HEK293 (cell line): ENCODE measurements around the gene COMMD6.

Source experiments
- CTCF ChIA-PET: fragments of 350-600 bp; formaldehyde crosslinking; extraction: SDS; loops from one replicate; lab custom pipeline; 2021; ENCODE audit warnings: antibody characterized with exemption; lab: Yijun Ruan, JAX
- POLR2A ChIA-PET: fragments of 300-600 bp; formaldehyde crosslinking; extraction: SDS; loops from one replicate; lab custom pipeline; 2020; ENCODE audit warnings: antibody characterized with exemption, inconsistent platforms; lab: Yijun Ruan, JAX
- H3K27ac ChIP-seq: fragments of 200-500 bp; sonication (Bioruptor generic); 2 replicates; pipeline ENCODE4 v1.5.1; 2014; ENCODE audit warnings: low read depth, low read length, control low read depth, inconsistent platforms; ENCODE audit errors: extremely low read depth
- H3K36me3 ChIP-seq, 2 experiments: fragments of 200-500 bp in 1 of 2; sonication (Bioruptor generic) in 1 of 2; 1 replicate in 1 of 2; 2 replicates in 1 of 2; pipeline ENCODE4 v1.5.1; 2014 to 2017; ENCODE audit warnings: inconsistent platforms in 2 of 2, low read length in 2 of 2; ENCODE audit not compliant: control insufficient read depth in 2 of 2, insufficient read depth in 1 of 2
- H3K4me1 ChIP-seq: fragments of 200-500 bp; sonication (Bioruptor generic); 2 replicates; pipeline ENCODE4 v1.5.1; 2014; ENCODE audit warnings: mild to moderate bottlenecking, low read length, inconsistent platforms; ENCODE audit not compliant: control insufficient read depth, insufficient read depth
- H3K4me3 ChIP-seq: 2 replicates; pipeline ENCODE4 v1.5.1; 2011; ENCODE audit warnings: low read depth, mild to moderate bottlenecking, control low read depth, low read length, moderate library complexity
- H3K9me3 ChIP-seq: fragments of 200-500 bp; sonication (Bioruptor generic); 2 replicates; pipeline ENCODE4 v1.5.1; 2014; ENCODE audit warnings: low read depth, low read length, inconsistent platforms; ENCODE audit not compliant: control insufficient read depth, insufficient read depth
- BCL11A ChIP-seq: fragments of 450-650 bp; formaldehyde crosslinking; IDR thresholded peaks from 2 replicates; pipeline ENCODE4 v1.5.1; 2016; ENCODE audit warnings: low read depth, missing biosample characterization, missing genetic modification characterization
- CTCF ChIP-seq: fragments of 450-650 bp; formaldehyde crosslinking; IDR thresholded peaks from 2 replicates; pipeline ENCODE4 v1.5.1; 2016; ENCODE audit warnings: missing biosample characterization, missing genetic modification characterization
- PATZ1 ChIP-seq: fragments of 450-650 bp; formaldehyde crosslinking; IDR thresholded peaks from 2 replicates; pipeline ENCODE4 v1.5.1; 2016; ENCODE audit warnings: missing biosample characterization, missing genetic modification characterization
- SETDB1 ChIP-seq: IDR thresholded peaks from one replicate; pipeline ENCODE4 v1.6.1; 2017; ENCODE audit warnings: mild to moderate bottlenecking, low read length, moderate library complexity, mixed read lengths; ENCODE audit not compliant: insufficient read length
- SP7 ChIP-seq: fragments of 450-650 bp; formaldehyde crosslinking; IDR thresholded peaks from 2 replicates; pipeline ENCODE4 v1.5.1; 2016; ENCODE audit warnings: missing biosample characterization, missing genetic modification characterization
- ZBTB21 ChIP-seq: fragments of 450-650 bp; formaldehyde crosslinking; IDR thresholded peaks from 2 replicates; pipeline ENCODE4 v1.5.1; 2017; ENCODE audit warnings: missing biosample characterization, missing genetic modification characterization
- ZBTB48 ChIP-seq: fragments of 450-650 bp; formaldehyde crosslinking; IDR thresholded peaks from 2 replicates; pipeline ENCODE4 v1.5.1; 2016; ENCODE audit warnings: missing biosample characterization, missing genetic modification characterization
- ZBTB7A ChIP-seq: fragments of 450-650 bp; formaldehyde crosslinking; IDR thresholded peaks from 2 replicates; pipeline ENCODE4 v1.5.1; 2016; ENCODE audit warnings: low read depth, missing biosample characterization, missing genetic modification characterization
- ZNF138 ChIP-seq: fragments of 450-650 bp; formaldehyde crosslinking; IDR thresholded peaks from 2 replicates; pipeline ENCODE4 v1.5.1; 2016; ENCODE audit warnings: missing biosample characterization, missing genetic modification characterization, borderline replicate concordance
- ZNF350 ChIP-seq: fragments of 450-650 bp; formaldehyde crosslinking; IDR thresholded peaks from 2 replicates; pipeline ENCODE4 v1.5.0; 2017; ENCODE audit warnings: missing biosample characterization, mild to moderate bottlenecking, missing genetic modification characterization
- ZNF394 ChIP-seq: fragments of 450-650 bp; formaldehyde crosslinking; IDR thresholded peaks from 2 replicates; pipeline ENCODE4 v1.5.1; 2016; ENCODE audit warnings: missing biosample characterization, missing genetic modification characterization, mild to moderate bottlenecking, moderate library complexity, borderline replicate concordance
- ZNF423 ChIP-seq: fragments of 450-650 bp; formaldehyde crosslinking; IDR thresholded peaks from 2 replicates; pipeline ENCODE4 v1.5.1; 2016; ENCODE audit warnings: missing biosample characterization, missing genetic modification characterization
- ZNF629 ChIP-seq: fragments of 450-650 bp; formaldehyde crosslinking; IDR thresholded peaks from 2 replicates; pipeline ENCODE4 v1.5.1; 2017; ENCODE audit warnings: missing biosample characterization, missing genetic modification characterization
- ZNF664 ChIP-seq: fragments of 450-650 bp; formaldehyde crosslinking; IDR thresholded peaks from 2 replicates; pipeline ENCODE4 v1.5.1; 2016; ENCODE audit warnings: missing biosample characterization, missing genetic modification characterization
- ZNF791 ChIP-seq: fragments of 450-650 bp; formaldehyde crosslinking; IDR thresholded peaks from 2 replicates; pipeline ENCODE4 v1.5.1; 2016; ENCODE audit warnings: missing biosample characterization, missing genetic modification characterization
- ZNF792 ChIP-seq: fragments of 450-650 bp; formaldehyde crosslinking; IDR thresholded peaks from 2 replicates; pipeline ENCODE4 v1.5.1; 2016; ENCODE audit warnings: missing biosample characterization, missing genetic modification characterization
- ZXDB ChIP-seq: fragments of 450-650 bp; formaldehyde crosslinking; IDR thresholded peaks from 2 replicates; pipeline ENCODE4 v1.5.1; 2016; ENCODE audit warnings: missing biosample characterization, missing genetic modification characterization
- TF ChIP-seq, protein P1 (sequence below): fragments of 450-650 bp; formaldehyde crosslinking; IDR thresholded peaks from 2 replicates; pipeline ENCODE4 v1.5.1; 2017; ENCODE audit warnings: missing biosample characterization, missing genetic modification characterization
- TF ChIP-seq, protein P2 (sequence below): fragments of 450-650 bp; formaldehyde crosslinking; IDR thresholded peaks from 2 replicates; pipeline ENCODE4 v1.5.1; 2016; ENCODE audit warnings: missing biosample characterization, missing genetic modification characterization, borderline replicate concordance
- TF ChIP-seq, protein P3 (sequence below): fragments of 450-650 bp; formaldehyde crosslinking; IDR thresholded peaks from 2 replicates; pipeline ENCODE4 v1.5.1; 2017; ENCODE audit warnings: missing biosample characterization, missing genetic modification characterization
- TF ChIP-seq, protein P4 (sequence below): fragments of 450-650 bp; formaldehyde crosslinking; IDR thresholded peaks from 2 replicates; pipeline ENCODE4 v1.5.1; 2016; ENCODE audit warnings: missing biosample characterization, missing genetic modification characterization, borderline replicate concordance

The COMMD6 gene

DNA sequence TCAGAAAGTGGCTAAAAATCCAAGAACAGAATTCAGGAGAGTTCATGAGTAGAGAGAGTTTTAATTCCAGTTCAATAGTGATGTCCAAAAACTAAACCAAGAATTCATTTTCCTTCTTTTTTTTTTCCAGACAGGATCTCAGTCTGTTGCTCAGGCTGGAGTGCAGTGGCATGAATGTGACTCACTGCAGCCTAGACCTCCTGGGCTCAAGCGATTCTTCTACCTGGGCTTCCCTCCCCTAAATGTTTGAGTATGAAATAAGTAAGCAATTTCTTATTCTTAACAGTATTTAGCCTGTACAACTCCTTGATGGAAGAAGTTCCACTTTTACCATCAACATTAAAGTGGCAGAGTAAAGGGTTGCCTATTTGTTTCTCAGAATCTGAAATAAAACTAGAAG is 3.8 kb downstream of the COMMD6 start (continued):
- TF ChIP-seq ZNF664 (tag by site-specific recombination) (no peak), SETDB1 (no peak), ZNF791 (tag by site-specific recombination) (no peak), BCL11A (tag by site-specific recombination) (no peak), ZNF138 (tag by site-specific recombination) (no peak), ZNF423 (tag by site-specific recombination) (no peak), SP7 (no peak)
- TF ChIP-seq, protein P1, sequence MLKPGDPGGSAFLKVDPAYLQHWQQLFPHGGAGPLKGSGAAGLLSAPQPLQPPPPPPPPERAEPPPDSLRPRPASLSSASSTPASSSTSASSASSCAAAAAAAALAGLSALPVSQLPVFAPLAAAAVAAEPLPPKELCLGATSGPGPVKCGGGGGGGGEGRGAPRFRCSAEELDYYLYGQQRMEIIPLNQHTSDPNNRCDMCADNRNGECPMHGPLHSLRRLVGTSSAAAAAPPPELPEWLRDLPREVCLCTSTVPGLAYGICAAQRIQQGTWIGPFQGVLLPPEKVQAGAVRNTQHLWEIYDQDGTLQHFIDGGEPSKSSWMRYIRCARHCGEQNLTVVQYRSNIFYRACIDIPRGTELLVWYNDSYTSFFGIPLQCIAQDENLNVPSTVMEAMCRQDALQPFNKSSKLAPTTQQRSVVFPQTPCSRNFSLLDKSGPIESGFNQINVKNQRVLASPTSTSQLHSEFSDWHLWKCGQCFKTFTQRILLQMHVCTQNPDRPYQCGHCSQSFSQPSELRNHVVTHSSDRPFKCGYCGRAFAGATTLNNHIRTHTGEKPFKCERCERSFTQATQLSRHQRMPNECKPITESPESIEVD: no peak
- TF ChIP-seq, protein P2, sequence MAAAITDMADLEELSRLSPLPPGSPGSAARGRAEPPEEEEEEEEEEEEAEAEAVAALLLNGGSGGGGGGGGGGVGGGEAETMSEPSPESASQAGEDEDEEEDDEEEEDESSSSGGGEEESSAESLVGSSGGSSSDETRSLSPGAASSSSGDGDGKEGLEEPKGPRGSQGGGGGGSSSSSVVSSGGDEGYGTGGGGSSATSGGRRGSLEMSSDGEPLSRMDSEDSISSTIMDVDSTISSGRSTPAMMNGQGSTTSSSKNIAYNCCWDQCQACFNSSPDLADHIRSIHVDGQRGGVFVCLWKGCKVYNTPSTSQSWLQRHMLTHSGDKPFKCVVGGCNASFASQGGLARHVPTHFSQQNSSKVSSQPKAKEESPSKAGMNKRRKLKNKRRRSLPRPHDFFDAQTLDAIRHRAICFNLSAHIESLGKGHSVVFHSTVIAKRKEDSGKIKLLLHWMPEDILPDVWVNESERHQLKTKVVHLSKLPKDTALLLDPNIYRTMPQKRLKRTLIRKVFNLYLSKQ (tag by site-specific recombination): no peak
- TF ChIP-seq, all 188 proteins: peak for 0

DNA sequence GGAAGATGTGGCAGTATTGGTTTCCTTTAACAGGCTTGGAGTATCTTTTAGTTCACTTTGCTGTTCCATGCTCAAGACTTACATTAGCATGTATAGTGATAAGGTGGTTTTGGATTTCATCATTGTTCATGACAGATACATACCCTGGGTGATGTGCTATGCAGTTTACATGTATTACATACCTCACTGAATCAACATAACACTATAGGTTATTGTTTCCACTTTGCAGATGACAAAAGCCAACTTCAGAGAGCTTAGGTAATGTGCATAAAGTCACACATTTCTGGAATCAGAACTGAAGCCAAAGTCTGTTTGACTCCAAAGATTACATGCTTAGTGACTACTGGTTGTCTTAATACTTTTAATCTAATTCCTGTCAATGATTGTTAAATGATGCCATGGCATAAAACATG is 7.1 kb downstream of the COMMD6 start:
- H3K27ac ChIP-seq: no peak overlapping the region
- ChIA-PET POLR2A (no interaction called here), CTCF (interaction anchor here (1.0 to 2.1 kb wide), 2 partner anchors 48 to 157 kb away, joined by 3 to 5 read pairs; partner anchors contain the start of gene TBC1D4)
- H3K4me1 ChIP-seq: no peaks in the 10 kb centered on the region
- no peaks in the 10 kb centered on the region for H3K9me3 ChIP-seq
- H3K36me3 ChIP-seq: peaks cover 0 to 45% of the 10 kb centered on the region in 2 experiments; a peak in 2 of 3 replicates
- no peak overlapping the region for H3K4me3 ChIP-seq
- peak; percentile 14; the same call in 1 of the 2 replicates for TF ChIP-seq ZNF394
- no peak for TF ChIP-seq CTCF

GRCh38 chr13:75521956-75522355 is 15.7 kb downstream of the COMMD6 start:
- H3K36me3 ChIP-seq: peaks cover 0 to 9% of the 10 kb centered on the region in 2 experiments; a peak in 1 of 3 replicates
- CTCF ChIA-PET: no interaction called here
- H3K4me1 ChIP-seq: no peaks in the 10 kb centered on the region
- H3K9me3 ChIP-seq: no peaks in the 10 kb centered on the region
- no peak overlapping the region for H3K27ac ChIP-seq
- POLR2A ChIA-PET: no interaction called here
- no peak overlapping the region for H3K4me3 ChIP-seq
- no peak for TF ChIP-seq ZNF792 (tag by site-specific recombination)
- TF ChIP-seq ZBTB21 (tag by site-specific recombination): no peak
- TF ChIP-seq ZXDB (tag by site-specific recombination): no peak
- no peak for TF ChIP-seq PATZ1 (tag by site-specific recombination)
- TF ChIP-seq ZBTB48 (tag by site-specific recombination): no peak
- no peak for TF ChIP-seq ZBTB7A (tag by site-specific recombination)
- no peak for TF ChIP-seq ZNF629
- TF ChIP-seq, protein P3, sequence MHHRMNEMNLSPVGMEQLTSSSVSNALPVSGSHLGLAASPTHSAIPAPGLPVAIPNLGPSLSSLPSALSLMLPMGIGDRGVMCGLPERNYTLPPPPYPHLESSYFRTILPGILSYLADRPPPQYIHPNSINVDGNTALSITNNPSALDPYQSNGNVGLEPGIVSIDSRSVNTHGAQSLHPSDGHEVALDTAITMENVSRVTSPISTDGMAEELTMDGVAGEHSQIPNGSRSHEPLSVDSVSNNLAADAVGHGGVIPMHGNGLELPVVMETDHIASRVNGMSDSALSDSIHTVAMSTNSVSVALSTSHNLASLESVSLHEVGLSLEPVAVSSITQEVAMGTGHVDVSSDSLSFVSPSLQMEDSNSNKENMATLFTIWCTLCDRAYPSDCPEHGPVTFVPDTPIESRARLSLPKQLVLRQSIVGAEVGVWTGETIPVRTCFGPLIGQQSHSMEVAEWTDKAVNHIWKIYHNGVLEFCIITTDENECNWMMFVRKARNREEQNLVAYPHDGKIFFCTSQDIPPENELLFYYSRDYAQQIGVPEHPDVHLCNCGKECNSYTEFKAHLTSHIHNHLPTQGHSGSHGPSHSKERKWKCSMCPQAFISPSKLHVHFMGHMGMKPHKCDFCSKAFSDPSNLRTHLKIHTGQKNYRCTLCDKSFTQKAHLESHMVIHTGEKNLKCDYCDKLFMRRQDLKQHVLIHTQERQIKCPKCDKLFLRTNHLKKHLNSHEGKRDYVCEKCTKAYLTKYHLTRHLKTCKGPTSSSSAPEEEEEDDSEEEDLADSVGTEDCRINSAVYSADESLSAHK (tag by site-specific recombination): no peak
- TF ChIP-seq, protein P4, sequence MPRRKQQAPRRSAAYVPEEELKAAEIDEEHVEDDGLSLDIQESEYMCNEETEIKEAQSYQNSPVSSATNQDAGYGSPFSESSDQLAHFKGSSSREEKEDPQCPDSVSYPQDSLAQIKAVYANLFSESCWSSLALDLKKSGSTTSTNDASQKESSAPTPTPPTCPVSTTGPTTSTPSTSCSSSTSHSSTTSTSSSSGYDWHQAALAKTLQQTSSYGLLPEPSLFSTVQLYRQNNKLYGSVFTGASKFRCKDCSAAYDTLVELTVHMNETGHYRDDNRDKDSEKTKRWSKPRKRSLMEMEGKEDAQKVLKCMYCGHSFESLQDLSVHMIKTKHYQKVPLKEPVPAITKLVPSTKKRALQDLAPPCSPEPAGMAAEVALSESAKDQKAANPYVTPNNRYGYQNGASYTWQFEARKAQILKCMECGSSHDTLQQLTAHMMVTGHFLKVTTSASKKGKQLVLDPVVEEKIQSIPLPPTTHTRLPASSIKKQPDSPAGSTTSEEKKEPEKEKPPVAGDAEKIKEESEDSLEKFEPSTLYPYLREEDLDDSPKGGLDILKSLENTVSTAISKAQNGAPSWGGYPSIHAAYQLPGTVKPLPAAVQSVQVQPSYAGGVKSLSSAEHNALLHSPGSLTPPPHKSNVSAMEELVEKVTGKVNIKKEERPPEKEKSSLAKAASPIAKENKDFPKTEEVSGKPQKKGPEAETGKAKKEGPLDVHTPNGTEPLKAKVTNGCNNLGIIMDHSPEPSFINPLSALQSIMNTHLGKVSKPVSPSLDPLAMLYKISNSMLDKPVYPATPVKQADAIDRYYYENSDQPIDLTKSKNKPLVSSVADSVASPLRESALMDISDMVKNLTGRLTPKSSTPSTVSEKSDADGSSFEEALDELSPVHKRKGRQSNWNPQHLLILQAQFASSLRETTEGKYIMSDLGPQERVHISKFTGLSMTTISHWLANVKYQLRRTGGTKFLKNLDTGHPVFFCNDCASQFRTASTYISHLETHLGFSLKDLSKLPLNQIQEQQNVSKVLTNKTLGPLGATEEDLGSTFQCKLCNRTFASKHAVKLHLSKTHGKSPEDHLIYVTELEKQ (tag by site-specific recombination): no peak
- no peak for TF ChIP-seq ZNF350 (tag by site-specific recombination)
